T-helper 2 cell treated with Interferon-gamma antibody and Interleukin-4, amounts not matched to agents 100 ng/mL and 5 ng/mL, for 36 hours (primary cell): Measurements from ENCODE around the gene ARHGAP10. TPM values are rescaled to one million over a fixed set of nuclear protein-coding genes. Genes with fewer than 3 reads are reported as not detected.

Experiments
- intact Hi-C: fragments of 100-400 bp; cut with micrococcal nuclease; formaldehyde crosslinking; loops from one replicate; pipeline ENCODE4 v1.15.1; 2023
- total RNA-seq: library from RNA; stranded (reverse); gene quantifications from 2 replicates; pipeline ENCODE4 v1.2.3, GENCODE V29; 2022

The ARHGAP10 gene
- total RNA-seq, 1 donor from 2014 or later: 21.7 TPM

DNA sequence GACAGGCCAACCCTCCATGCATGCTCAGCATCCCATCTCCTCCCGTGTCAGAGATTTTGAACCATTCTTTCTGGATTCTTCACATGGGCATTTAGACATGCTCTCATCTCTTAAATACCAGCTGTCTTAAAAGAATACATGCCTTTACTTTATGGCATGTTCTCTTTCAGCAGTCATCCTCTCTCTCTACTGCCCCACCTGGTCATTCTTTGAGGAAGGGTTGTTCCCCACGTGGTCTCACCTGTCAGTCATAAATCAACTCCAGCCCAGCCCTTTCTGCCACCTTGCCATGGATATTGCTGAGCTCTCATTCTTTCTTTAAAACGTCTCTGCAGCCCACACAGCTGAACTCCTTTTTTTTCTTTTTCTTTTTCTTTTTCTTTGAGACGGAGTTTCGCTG, 111.3 kb downstream of the ARHGAP10 start:
- intact Hi-C loops: no loop called here

DNA sequence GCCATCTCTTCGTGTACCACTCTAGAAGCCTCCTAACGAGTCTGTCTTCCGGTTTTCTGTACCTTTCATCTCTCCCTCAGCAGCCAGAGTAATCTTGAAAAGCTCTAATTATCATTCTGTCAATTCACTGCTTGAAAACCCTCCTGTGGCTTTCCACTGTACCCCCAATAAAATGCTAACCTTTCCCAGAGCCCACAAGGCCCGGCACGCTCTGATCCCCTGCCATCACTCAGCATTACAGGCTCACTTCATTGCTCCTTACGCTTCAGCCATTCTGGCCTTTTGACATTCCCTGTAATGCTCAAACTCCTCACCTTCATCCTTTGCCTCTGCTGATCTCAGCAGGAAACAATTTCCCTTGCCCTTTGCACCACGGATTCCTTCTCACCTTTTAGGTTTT, 112.9 kb downstream of the ARHGAP10 start:
- intact Hi-C loops: no loop called here

DNA sequence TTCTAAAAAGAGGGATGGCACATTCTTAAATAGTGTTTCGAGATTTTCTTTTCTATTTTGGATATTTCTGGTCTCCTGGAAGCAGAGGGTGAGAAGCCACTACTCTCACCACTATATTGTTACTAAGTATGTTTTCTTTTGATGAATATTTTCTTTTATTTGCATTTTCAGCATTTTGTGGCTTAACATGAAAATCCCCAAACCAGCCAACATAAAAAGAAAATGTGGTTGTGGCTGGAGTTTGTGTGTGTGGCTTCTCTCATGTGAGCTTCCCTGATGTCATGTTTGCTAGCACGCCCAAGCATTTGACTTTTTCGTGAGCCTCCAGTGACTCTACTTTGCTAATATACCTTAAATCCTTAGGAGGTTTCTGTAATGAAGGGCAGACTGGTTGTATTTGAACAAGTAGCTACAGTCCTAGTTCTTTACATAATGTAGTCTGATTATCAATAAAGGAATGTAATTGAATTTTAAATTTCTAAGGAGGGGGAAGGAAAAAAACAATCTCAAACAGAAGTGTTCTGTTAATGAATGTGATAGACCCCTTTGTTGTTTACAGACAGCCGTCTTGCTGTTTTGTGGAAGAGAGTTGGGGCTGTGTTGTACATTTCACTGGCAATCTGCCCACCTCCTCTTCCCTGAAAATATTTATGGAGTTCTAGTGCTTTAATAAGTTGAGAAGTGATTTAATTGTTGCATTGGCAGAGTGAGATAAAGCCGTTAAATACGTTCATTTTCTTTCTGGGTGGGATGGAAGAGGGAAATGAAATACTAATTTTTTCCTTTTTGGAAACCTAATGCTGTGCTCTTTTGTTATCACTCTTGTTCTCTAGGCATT, 114.6 kb downstream of the ARHGAP10 start:
- intact Hi-C loops: loop anchor here (1.0 kb wide), 1 partner anchor 46 kb away; no protein-coding TSS in a partner anchor

DNA sequence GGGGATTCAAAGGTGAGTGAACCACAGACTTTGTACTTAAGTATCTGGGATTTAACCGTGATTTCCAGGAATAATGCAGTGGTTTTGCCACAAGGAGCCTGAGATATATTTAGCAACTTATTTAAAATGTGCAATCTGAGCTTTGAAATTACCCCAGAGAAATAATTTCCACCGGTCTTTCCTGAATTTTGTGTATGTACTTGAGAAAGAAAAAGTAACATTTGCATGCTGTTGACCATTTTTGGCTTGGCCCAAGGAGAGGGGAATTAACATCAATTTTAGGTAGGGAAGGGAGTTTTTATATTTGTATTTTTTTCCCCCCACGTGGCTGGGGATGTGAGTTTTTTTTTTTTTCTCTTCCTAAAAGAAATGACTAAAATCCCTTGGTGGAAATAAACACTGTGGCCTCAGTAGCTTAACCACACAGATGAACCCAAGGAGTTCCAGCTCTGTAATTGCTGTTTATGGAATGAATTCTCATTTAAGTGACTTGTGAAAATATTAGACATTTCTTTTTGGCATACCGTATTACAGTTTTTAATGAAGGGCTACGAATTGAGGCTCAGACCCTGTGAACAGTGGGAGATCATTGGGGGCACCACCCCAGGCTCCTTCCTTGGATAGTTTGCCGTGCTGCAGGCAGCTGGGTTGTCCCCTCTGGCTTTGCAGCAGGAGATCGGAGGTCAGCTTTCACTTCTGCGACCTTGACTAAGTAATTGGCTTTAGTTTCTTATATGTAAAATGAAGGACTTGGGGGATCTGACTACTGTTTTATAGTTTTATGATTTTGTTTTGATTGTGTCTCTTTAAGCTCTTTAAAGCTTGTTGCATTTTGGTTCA, 116.1 kb downstream of the ARHGAP10 start:
- intact Hi-C loops: no loop called here

DNA sequence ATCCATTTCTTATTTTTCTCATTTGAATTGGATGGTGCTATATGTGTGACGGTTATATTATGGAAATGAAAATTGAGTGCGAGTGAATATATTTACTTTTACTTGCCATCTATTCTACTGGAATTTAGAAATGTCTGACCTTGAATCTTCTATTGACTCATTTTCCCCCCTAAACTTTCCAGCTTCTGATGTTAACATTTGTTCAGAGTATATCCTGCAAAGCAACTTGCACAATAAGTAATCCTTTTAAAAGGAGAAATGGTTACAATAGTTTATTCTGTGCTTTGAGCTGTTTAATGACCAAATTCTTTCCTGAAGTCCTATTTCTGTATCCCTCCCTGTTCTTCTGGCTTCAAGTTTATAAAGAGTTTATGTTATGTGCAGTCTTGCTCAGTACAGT, 116.7 kb downstream of the ARHGAP10 start:
- intact Hi-C loops: no loop called here

DNA sequence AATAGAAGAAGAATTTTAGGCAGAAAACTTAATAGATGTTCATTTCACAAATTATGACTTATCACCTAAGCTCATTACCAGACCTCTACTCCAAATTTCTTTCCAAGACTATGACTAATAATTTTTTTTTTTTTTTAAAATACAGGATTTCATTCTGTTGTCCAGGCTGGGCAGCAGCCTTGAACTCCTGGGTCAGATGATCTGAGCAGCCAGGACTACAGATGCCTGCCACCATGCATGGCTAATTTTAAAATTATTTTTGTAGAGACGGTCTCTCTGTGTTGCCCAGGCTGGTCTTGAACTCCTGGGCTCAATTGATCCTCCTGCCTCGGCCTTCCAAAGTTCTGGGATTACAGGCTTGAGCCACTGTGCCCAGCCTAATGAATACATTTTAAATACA, 119.2 kb downstream of the ARHGAP10 start:
- intact Hi-C loops: no loop called here

DNA sequence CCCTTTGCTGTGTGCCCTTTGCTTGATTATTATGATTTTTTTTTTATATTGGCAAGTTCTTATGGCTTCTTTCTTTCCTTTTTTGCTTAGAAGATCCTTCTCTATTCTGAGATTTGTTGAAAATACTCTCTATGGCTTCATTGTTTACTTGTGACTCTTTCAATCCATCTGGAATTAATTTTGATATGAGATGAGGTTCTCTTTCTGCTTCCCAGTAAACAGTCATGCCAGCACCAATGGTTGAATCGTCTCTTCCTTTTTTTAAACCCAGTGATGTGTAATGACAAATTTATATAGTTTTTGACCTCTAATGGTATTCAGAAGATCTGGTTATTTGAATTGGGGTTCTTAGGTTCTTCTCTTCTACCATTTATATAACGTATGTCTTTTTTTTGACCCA, 121.8 kb downstream of the ARHGAP10 start:
- intact Hi-C loops: no loop called here

DNA sequence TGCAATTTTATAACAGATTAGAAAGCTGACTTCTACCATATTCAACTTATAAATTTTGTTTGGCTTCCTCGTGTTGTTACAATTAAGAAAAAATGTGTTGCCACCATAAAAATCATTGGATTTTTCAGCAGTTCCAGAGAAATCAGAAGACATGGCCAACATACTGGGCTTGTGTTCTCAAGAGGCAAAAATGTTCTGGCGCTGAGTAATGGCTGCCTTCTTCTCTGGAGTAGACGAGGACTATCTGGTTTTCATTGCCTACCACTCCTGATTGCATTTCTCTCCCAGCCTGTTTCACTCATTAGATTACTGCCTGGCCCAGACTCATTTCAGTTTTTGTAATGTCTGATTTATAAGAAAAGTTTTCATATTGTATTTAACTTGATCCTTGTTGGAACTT, 122.3 kb downstream of the ARHGAP10 start:
- intact Hi-C loops: no loop called here

DNA sequence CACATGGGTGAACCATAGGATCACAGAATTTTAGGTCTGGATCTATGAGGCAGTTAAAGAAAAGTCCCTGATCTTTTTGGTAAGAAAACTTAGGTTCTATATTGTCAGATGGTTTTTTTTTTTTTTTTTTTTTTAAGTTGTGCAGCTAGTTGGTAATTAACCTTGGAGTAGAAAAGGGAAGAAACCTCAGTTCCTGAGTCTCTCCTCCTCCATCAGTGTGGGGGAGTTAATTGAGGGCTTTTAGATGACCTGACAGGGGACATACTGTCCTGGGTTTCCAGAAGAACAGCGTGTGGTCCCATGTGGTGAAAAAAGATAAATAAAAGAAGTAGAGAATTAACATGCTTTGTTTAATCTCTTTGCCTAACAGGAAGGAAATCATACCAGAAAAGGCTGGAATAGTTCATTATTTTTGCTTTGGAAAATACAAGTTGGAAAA, 123.7 kb downstream of the ARHGAP10 start:
- intact Hi-C loops: no loop called here

DNA sequence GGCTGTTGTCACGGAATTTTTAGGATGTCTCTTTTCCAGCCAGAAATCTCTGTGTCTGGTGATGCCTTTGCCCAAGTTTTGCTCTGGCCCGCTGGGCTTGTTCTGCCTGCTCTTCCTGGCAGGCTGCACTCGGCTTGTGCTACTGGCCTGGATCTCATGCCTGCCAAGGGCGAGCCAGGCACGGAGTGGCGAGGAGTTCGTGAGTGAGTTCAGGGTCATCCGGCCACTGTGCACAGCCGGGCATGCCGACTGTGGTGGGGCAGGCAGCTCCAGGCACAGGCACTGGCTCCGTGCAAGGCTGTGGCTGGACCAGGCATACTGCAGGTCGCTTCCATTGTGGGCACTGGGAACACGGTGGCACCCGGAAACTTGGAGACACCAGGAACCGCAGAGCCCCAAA, 129.1 kb downstream of the ARHGAP10 start:
- intact Hi-C loops: no loop called here

DNA sequence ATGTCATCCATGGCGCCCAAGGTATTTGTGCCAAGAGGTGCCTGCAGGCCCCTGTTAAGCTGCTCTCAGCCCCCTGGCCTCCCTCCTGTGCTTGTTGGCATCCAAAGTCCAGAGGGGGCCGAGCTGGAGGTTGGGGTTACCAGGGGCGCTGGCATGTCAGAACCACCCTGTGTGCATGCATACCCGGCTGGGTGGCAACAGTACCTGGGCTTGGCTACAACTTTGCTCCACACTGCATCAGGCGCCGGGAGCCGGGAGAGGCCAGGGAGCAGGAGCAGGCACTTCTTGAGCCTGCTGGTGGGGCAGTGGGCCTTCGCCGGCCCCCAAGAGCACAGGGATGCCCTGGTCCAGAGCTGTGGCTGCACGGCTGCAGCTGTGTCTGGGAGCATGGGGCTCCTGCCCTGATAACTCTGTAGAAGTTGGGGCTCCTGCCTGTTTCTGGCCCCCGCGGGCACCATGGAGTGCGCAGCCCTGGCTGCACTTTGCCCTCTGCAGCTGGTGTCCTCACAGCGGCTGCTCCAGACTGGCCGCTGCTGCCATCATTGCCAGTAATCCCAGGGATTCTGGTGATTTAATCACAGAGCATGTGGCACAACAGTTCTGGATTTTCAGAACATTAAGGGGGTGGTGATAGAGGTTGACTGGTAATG, 130.3 kb downstream of the ARHGAP10 start:
- intact Hi-C loops: no loop called here

DNA sequence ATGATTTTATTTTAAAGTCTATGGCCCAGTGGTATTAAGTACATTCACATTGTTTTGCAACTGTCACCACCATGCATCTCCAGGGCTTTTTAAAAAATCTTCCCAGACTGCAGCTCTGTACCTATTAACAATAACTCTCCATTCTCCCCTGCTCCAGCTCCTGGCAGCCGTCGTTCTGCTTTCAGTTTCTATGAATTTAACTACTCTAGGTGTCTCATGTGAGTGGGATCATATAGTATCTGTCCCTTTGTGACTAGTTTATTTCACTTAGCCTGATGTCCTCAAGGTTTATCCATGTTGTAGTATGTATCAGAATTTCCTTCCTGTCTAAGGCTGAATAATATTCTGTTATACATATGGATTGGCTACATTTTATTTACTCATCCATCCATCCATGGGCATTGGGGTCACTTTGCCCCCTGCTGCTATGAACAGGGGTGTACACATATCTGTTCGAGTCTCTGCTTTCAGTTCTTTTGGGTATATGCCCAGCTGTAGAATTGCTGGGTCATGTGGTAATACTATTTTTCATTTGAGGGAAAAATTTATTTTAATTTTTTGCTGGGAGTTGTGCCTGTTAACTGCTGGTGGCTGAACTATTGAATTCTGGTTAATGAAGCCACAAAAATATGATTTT, 131.3 kb downstream of the ARHGAP10 start:
- intact Hi-C loops: no loop called here

DNA sequence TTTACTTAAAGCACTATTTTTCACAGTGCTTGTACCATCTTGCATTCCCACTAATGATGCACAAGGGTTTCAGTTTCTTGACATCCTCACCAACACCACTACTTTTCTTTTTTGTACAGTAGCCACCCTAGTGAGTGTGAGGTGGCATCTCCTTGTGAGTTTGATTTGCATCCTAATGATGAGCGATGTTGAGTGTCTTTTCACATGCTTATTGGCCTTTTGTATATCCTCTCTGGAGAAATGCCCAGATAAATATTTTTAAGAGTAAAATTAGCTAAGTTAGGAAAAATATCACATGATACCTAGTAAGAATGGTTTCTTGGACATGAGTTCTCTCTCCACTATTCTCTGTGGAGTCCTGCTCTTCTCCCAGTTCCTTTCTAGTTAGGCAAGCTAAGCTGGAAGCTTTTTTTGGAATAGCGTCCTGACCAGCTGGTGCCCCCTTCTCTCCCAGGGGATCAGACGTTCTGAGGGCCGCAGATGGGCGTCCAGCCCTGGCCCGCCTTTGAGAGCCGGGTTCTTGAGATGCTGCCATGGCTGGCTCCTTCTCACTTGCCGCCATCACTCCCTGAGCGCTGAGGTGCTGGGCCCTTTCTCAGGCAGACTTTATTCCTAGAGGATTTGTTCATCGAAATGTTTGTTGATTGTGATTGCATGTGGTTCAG, 132.1 kb downstream of the ARHGAP10 start:
- intact Hi-C loops: no loop called here

DNA sequence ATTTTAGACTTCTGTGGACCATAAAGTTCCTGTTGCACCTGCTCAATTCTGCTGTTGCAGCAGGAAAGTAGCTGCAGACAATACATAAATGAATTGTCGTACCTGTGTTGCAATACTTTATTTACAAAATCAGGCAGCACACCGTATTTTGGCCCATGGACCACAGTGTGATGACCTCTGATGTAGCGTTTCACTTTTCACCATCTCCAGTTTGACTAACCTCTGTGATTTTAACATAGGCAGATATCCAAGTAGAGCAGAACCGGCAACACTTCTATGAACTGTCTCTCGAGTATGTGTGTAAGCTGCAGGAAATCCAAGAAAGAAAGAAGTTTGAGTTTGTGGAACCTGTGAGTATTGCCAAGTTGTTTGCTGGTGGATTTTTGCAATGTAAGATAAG, 132.7 kb downstream of the ARHGAP10 start:
- intact Hi-C loops: loop anchor here (5.0 kb wide), 2 partner anchors 62 to 702 kb away; no protein-coding TSS in a partner anchor

DNA sequence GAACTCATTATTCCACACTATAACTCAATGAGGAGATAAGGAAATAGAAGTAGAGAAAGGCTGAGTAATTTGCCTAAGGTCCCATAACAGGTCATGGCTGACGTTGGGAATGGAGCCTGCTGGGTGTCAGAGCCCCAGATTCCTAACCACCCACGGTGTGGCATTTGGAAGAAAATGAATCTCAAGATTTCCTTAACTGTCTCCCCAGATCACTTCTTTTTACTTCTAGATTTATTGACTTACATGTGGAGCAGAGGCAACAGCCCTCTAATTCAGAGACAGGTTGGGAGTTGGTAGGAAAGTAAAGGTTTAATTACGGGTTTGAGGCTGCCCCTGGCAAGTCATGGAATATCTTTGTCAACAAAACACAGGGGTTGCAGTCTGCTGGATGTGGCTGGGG, 134.0 kb downstream of the ARHGAP10 start:
- intact Hi-C loops: loop anchor here (1.0 to 5.0 kb wide), 8 partner anchors 64 to 704 kb away; partner anchors contain the start of genes PRMT9 and TMEM184C

DNA sequence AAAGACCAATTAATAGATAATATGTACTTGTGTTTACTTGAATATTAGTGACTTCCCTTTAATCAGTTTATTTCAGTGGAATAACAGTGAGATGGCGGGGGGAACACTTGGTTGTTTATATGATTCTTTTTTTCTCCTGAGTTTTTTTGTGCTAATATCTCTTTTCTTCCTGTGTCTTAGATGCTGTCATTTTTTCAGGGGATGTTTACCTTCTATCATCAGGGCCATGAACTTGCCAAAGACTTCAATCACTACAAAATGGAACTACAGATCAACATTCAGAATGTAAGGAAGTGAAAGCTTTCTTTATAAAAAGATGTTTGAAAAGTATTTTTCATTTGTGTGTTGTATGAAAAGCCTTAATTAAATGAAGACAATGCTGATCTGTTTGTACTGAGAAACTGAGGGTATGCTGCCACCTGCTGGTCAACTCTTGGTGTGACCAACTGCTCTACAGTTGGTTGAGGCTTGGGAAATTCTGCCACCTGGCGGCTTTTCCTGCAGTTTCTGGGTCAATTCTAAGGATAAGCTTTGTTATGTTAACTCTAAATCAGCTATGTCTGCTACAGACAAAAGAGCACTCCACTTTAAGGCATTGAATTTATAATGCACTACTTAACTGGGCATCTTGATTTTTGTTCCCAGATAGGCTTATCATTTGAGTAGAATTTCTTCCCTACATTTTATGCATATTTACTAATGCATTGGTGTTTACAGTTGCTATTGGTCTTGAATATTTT, 134.8 kb downstream of the ARHGAP10 start:
- intact Hi-C loops: loop anchor here (1.0 to 5.0 kb wide), 9 partner anchors 64 to 704 kb away; partner anchors contain the start of genes PRMT9 and TMEM184C

DNA sequence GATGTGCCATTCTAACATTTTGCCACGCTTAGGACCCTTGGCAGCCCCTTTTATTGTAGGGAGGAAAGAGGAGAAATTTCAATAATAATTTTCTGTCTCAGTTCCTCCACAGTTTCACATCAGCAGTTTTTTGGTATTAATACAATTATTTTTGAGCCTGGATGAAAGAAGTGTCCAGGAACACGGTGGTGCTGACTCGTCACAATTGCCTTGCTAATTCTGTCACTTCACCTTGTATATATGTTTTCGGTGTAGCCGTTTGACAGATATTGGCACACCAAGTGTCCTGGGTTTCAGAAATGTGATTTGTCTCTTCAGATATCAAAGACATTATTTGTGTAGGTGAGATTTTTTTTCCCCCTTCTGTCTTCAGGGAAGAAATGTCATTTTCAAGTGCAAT, 142.2 kb downstream of the ARHGAP10 start:
- intact Hi-C loops: no loop called here

DNA sequence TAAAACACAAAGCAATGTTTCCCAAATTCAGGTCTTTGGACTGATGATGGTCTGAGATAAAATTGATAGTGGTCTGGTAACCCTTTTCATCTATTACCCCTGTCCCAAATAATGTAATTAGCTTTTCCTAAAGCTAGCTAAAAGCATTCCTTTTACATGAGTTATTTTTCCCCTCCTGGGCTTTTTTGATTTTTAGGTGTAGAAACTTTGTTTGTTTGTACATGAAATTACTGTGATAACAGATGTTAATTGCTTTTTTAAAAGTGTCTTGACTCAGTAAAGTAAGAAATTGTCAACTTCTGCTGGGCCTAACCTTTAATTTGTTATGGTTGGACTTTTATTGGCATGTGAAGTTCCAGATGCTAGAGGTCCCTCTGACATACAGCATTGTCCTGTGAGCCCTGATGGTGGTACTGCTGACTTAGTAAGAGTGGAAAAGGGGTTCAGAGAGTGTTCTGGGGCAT, 145.5 kb downstream of the ARHGAP10 start:
- intact Hi-C loops: no loop called here

DNA sequence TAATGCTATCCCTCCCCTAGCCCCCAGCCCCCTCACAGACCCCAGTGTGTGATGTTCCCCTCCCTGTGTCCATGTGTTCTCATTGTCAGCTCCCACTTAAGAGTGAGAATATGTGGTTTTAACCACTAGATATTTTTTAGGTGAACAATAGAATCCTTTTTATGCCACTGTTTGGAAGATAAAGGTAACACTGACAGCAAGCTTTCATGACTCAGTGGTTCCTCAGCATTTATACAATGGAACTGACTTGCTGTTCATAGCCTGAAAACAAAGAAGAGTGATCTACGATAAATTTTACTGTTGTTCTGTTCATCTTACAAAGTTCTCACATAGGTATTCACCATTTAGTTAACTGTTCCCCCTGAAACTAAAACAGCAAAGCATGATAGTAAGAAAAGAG, 147.8 kb downstream of the ARHGAP10 start:
- intact Hi-C loops: no loop called here

DNA sequence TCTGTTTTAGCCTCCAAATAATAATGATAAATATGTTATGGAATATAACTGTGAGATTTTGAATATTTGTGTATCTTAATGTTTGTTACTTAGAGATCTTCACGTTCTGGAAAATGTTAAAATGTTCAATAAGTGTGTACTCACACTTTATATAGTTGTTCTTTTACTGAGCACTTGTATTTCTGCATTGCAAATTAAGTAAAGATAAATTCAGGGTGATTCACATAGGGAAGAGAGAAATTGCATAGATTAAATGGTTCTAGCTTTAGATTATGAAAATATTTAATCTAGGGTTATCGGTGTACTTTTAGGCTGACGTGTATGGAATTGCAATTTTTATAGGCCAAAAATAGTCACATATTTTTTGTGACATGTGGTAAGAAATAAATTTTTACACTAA, 148.6 kb downstream of the ARHGAP10 start:
- intact Hi-C loops: no loop called here
